IMR-90 (cell line): ENCODE results near the gene RFT1. TPM values are rescaled to one million over a fixed set of nuclear protein-coding genes. Genes with fewer than 3 reads are reported as not detected.

Source experiments
- ATAC-seq: fragments of 200-7000 bp; cut with Tn5 transposase; 2 replicates; pipeline ENCODE4 v1.9.1; 2020; ENCODE audit warnings: low read depth, mild to moderate bottlenecking, moderate library complexity
- BruUV-seq: library from RNA; stranded (reverse); fragments of 400-500 nt; replicated peaks from 2 replicates; lab custom pipeline; 2021; lab: Mats Ljungman, UMichigan
- CTCF ChIA-PET: fragments of 300-600 bp; formaldehyde crosslinking; extraction: SDS; loops from one replicate; lab custom pipeline; 2021; ENCODE audit warnings: antibody characterized with exemption; lab: Yijun Ruan, JAX
- POLR2A ChIA-PET: fragments of 300-600 bp; sonication (Branson Sonifier 250); formaldehyde crosslinking; loops from one replicate; lab custom pipeline; 2022; ENCODE audit warnings: antibody characterized with exemption; ENCODE audit not compliant: unreplicated experiment; lab: Charles Lee
- DNase-seq: peaks from one replicate; pipeline ENCODE4 v3.0.0; 2013
- H2AFZ ChIP-seq: replicated peaks from 2 replicates; pipeline ENCODE3; 2013; ENCODE audit warnings: low read length, mild to moderate bottlenecking; ENCODE audit not compliant: poor library complexity
- H2AK5ac ChIP-seq: 2 replicates; pipeline ENCODE4 v1.6.1; 2013; ENCODE audit warnings: low read depth, low read length, inconsistent platforms
- H2AK9ac ChIP-seq: replicated peaks from 2 replicates; pipeline ENCODE3; 2013; ENCODE audit warnings: mild to moderate bottlenecking, low read depth, low read length, moderate library complexity; ENCODE audit not compliant: poor library complexity
- H2BK120ac ChIP-seq: 2 replicates; pipeline ENCODE4 v1.6.1; 2013; ENCODE audit warnings: low read depth, low read length, inconsistent platforms
- H2BK15ac ChIP-seq: 3 replicates; pipeline ENCODE4 v1.6.1; 2013; ENCODE audit warnings: low read depth, low read length, inconsistent platforms
- H2BK20ac ChIP-seq: 2 replicates; pipeline ENCODE4 v1.6.1; 2013; ENCODE audit warnings: low read depth, mild to moderate bottlenecking, inconsistent platforms, low read length, moderate library complexity
- H2BK5ac ChIP-seq: 2 replicates; pipeline ENCODE4 v1.6.1; 2013; ENCODE audit warnings: mild to moderate bottlenecking, low read depth, low read length, inconsistent platforms; ENCODE audit not compliant: poor library complexity, severe bottlenecking
- H3K14ac ChIP-seq: replicated peaks from 2 replicates; pipeline ENCODE4 v1.6.1; 2013; ENCODE audit warnings: low read depth, low read length, inconsistent platforms
- H3K18ac ChIP-seq: 2 replicates; pipeline ENCODE4 v1.6.1; 2013; ENCODE audit warnings: low read depth, low read length, control low read depth
- H3K23ac ChIP-seq: 2 replicates; pipeline ENCODE4 v1.6.1; 2013; ENCODE audit warnings: low read depth, low read length, inconsistent platforms
- H3K27ac ChIP-seq: 2 replicates; pipeline ENCODE4 v1.5.1; 2013; ENCODE audit warnings: mild to moderate bottlenecking, control low read depth, low read length; ENCODE audit not compliant: insufficient read depth
- H3K27me3 ChIP-seq: 2 replicates; pipeline ENCODE4 v1.6.1; 2013; ENCODE audit warnings: low read length; ENCODE audit not compliant: control insufficient read depth, insufficient read depth
- H3K36me3 ChIP-seq: 2 replicates; pipeline ENCODE4 v1.6.1; 2013; ENCODE audit warnings: low read length, mixed read lengths; ENCODE audit not compliant: control insufficient read depth, insufficient read depth
- H3K4ac ChIP-seq: 2 replicates; pipeline ENCODE4 v1.6.1; 2013; ENCODE audit warnings: low read depth, low read length, inconsistent platforms
- H3K4me1 ChIP-seq: 2 replicates; pipeline ENCODE4 v1.6.1; 2013; ENCODE audit warnings: low read length, mixed read lengths; ENCODE audit not compliant: control insufficient read depth, insufficient read depth
- H3K4me2 ChIP-seq: 2 replicates; pipeline ENCODE4 v1.6.1; 2013; ENCODE audit warnings: low read depth, mild to moderate bottlenecking, control low read depth, low read length, moderate library complexity
- H3K4me3 ChIP-seq: 2 replicates; pipeline ENCODE4 v1.5.1; 2013; ENCODE audit warnings: low read depth, mild to moderate bottlenecking, control low read depth, low read length, moderate library complexity; ENCODE audit not compliant: insufficient read depth
- H3K56ac ChIP-seq: 2 replicates; pipeline ENCODE4 v1.6.1; 2013; ENCODE audit warnings: low read length, inconsistent platforms; ENCODE audit not compliant: insufficient read depth; ENCODE audit errors: extremely low read depth
- H3K79me1 ChIP-seq, 2 experiments: 2 replicates each; pipeline ENCODE4 v1.6.1; 2013; ENCODE audit warnings: low read length in 2 of 2, inconsistent platforms in 1 of 2, low read depth in 1 of 2
- H3K9ac ChIP-seq: 2 replicates; pipeline ENCODE4 v1.6.1; 2013; ENCODE audit warnings: low read depth, low read length, control low read depth
- H3K9me1 ChIP-seq: 2 replicates; pipeline ENCODE4 v1.6.1; 2013; ENCODE audit warnings: low read length, inconsistent platforms; ENCODE audit not compliant: insufficient read depth
- H3K9me3 ChIP-seq: 2 replicates; pipeline ENCODE4 v1.6.1; 2013; ENCODE audit warnings: low read length; ENCODE audit not compliant: control insufficient read depth, insufficient read depth
- H4K20me1 ChIP-seq: 2 replicates; pipeline ENCODE4 v1.6.1; 2013; ENCODE audit warnings: low read length, inconsistent platforms; ENCODE audit not compliant: insufficient read depth
- H4K5ac ChIP-seq: 2 replicates; pipeline ENCODE4 v1.6.1; 2013; ENCODE audit warnings: mild to moderate bottlenecking, low read depth, low read length, control low read depth
- H4K8ac ChIP-seq, 2 experiments: 2 replicates each; pipeline ENCODE4 v1.6.1; 2013; ENCODE audit warnings: low read depth in 2 of 2, low read length in 2 of 2, control low read depth in 1 of 2, inconsistent platforms in 1 of 2
- H4K91ac ChIP-seq: 2 replicates; pipeline ENCODE4 v1.6.1; 2013; ENCODE audit warnings: low read depth, low read length, inconsistent platforms; ENCODE audit not compliant: insufficient read depth
- BHLHE40 ChIP-seq: fragments of 150-350 bp; IDR thresholded peaks from 2 replicates; pipeline ENCODE4 v1.6.1; 2016; ENCODE audit warnings: mild to moderate bottlenecking, low read depth, low read length
- ELK1 ChIP-seq: fragments of 150-350 bp; IDR thresholded peaks from 2 replicates; pipeline ENCODE4 v1.6.1; 2016; ENCODE audit warnings: low read depth, mild to moderate bottlenecking, low read length, moderate library complexity, borderline replicate concordance
- MXI1 ChIP-seq: IDR thresholded peaks from 2 replicates; pipeline ENCODE4 v1.6.1; 2012; ENCODE audit warnings: low read depth, mild to moderate bottlenecking, low read length, moderate library complexity, borderline replicate concordance
- POLR2A ChIP-seq: IDR thresholded peaks from 2 replicates; pipeline ENCODE4 v1.6.1; 2012; ENCODE audit warnings: mild to moderate bottlenecking, low read depth, low read length
- WGBS, 2 experiments: methylation state at CpG; one replicate each; pipeline versions ENCODE4 v1.1.5 to v1.1.7; 2013; ENCODE audit warnings: missing lambda C conversion rate in 2 of 2; ENCODE audit not compliant: insufficient read length in 1 of 2; ENCODE audit errors: extremely low coverage in 2 of 2; 5-methylcytosine and 5-hydroxymethylcytosine counted together
- dilution Hi-C: fragments of 300-500 bp; cut with HindIII; formaldehyde crosslinking; loops from one replicate; pipeline ENCODE4 v1.14.3; 2018; ENCODE audit warnings: low sequenced_read_pairs; ENCODE audit not compliant: unreplicated experiment
- in situ Hi-C: fragments of 300-500 bp; cut with MboI; formaldehyde crosslinking; loops from 3 replicates; pipeline ENCODE4 v1.14.3; 2019; ENCODE audit warnings: low sequenced_read_pairs, inconsistent platforms, mixed read lengths
- intact Hi-C: fragments of 100-400 bp; cut with micrococcal nuclease; formaldehyde crosslinking; loops from 2 replicates; pipeline ENCODE4 v1.10.0; 2022
- polyA plus RNA-seq, 3 experiments: library from polyadenylated mRNA; depleted of rRNA; stranded (reverse); fragments of >200 nt; gene quantifications; 2 replicates each; pipeline ENCODE4 v1.2.3, GENCODE V29; 2012; ENCODE audit warnings: low replicate concordance in 1 of 3
- total RNA-seq: library from RNA; depleted of rRNA; stranded (reverse); fragments of >200 nt; gene quantifications from 2 replicates; pipeline ENCODE4 v1.2.3, GENCODE V29; 2012

The RFT1 gene
- total and polyA plus RNA-seq, 2 of the 4 experiments (the other 2 are of a cell fraction), result 14.5 to 23.5 TPM

- Histone ChIP-seq H4K20me1 (no peaks in the 10 kb centered on the region), H3K23ac (no peak overlapping the region), H2AFZ (no peak overlapping the region), H2BK20ac (no peak overlapping the region), H2AK5ac (no peak overlapping the region), H3K79me1 (no peaks in the 10 kb centered on the region), H4K5ac (no peak overlapping the region), H3K4me2 (no peak overlapping the region), H3K56ac (no peak overlapping the region), H3K9me3 (no peaks in the 10 kb centered on the region), H3K4me3 (no peak overlapping the region), H3K4me1 (peaks cover 3% of the 10 kb centered on the region; the same call in 1 of the 2 replicates), H3K14ac (no peak overlapping the region), H2BK5ac (no peak overlapping the region), H4K91ac (no peak overlapping the region), H3K27me3 (no peaks in the 10 kb centered on the region), H3K4ac (no peak overlapping the region), H2BK120ac (no peak overlapping the region), H4K8ac (no peak overlapping the region), H3K27ac (no peak overlapping the region), H2AK9ac (no peak overlapping the region), H2BK15ac (no peak overlapping the region), H3K18ac (no peak overlapping the region), H3K9ac (no peak overlapping the region), H3K9me1 (no peaks in the 10 kb centered on the region), H3K36me3 (no peaks in the 10 kb centered on the region)
- ATAC-seq, result no peak
- BruUV-seq, result no TSS peak
- ChIA-PET CTCF (no interaction called here), POLR2A (no interaction called here)
- intact Hi-C loops (no loop called here), in situ Hi-C loops (loop anchor here (10.0 kb wide), 1 partner anchor 330 kb away; no protein-coding TSS in a partner anchor), dilution Hi-C loops (no loop called here)
- DNase-seq, result no peak
- 100% methylated on average over 1 of the region's 1 CpG; no CpG with 5 or more reads in 1 of the 2 experiments for WGBS, 2 experiments
- no peak for TF ChIP-seq BHLHE40
- TF ChIP-seq POLR2A, result no peak
- TF ChIP-seq ELK1, result no peak
- TF ChIP-seq MXI1, result no peak
Observed at GRCh38 chr3:53074366-53074696, 55.9 kb downstream of the RFT1 start.
